HG03045 (cell line): ENCODE data around the gene ZNF280B.
"Not testable (repeated sequence)": the region's sequence is repeated elsewhere in the genome, so short reads cannot be mapped to it uniquely, and the experiment has no call there.

ENCODE experiments used
- ATAC-seq: cut with Tn5 transposase; IDR thresholded peaks from one replicate; pipeline ENCODE4 v1.9.1; 2021; ENCODE audit warnings: mild to moderate bottlenecking, moderate library complexity; ENCODE audit not compliant: unreplicated experiment

The ZNF280B gene

DNA sequence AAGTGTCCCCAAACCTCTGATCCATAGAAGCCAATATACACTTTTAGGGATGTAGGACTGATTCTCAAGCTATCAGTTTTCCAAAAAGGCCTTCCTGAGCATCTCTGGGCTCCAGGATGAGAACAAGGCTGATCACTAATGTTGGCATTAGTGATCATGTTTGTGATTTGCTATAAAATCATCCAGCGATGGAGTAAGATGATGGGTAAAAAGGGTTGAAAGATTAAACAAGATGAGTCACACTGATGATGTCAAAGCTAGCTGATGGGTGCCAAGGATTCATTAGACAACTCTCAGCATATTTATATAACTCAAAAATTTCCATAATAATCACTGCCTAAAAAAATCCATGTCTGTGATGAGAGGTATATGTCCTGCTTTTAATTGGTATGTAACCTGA lies 42.8 kb downstream of the ZNF280B start:
- ATAC-seq = no peak

DNA sequence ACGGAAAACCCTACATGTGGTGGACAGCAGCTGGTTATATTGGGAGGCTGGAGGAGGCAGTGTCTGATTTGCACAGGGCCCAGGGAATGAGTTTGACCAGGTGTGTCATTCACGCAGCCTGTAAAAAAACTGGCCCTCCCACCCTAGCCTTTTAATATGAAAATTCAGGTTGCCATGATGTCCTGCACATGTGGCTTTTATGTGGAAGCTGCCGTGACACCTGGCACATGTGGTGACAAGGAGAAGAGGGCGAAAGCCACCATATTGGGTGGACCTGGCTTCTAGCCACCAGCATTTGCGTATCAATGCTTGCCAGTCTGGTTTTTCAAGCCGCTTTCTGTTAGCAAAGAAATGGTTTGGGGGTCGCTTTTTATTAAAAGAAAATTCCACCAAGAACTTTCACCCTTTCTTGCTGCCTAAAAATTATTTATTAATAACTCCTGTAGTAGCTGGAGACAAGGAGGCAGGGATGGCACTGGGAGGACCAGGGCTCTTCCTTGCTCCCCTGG lies 43.4 kb downstream of the ZNF280B start:
- no peak for ATAC-seq

DNA sequence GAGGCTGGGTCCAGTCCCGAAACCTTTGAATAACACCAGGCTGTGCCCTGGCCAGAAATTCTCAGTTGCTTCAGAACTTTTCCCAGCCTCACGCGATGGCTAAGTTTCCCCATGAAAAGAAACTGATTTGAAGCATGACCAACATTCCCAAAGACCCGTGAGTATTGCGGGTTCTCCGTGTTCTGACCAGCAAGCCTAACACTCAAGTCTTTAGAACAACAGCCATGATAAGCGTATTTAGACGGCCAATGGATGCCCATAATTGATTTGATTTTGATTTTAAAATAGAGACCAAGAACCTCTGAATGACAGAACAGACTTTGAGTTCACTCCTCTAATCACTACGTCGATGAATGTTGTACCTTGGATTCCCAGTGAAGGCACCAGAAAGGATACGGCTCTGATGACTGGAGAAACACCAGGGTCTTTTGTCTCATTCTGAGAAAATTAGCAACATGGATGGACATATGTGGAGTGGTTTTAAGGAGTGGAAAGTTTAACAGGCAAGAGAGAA lies 43.9 kb downstream of the ZNF280B start:
- no peak for ATAC-seq

DNA sequence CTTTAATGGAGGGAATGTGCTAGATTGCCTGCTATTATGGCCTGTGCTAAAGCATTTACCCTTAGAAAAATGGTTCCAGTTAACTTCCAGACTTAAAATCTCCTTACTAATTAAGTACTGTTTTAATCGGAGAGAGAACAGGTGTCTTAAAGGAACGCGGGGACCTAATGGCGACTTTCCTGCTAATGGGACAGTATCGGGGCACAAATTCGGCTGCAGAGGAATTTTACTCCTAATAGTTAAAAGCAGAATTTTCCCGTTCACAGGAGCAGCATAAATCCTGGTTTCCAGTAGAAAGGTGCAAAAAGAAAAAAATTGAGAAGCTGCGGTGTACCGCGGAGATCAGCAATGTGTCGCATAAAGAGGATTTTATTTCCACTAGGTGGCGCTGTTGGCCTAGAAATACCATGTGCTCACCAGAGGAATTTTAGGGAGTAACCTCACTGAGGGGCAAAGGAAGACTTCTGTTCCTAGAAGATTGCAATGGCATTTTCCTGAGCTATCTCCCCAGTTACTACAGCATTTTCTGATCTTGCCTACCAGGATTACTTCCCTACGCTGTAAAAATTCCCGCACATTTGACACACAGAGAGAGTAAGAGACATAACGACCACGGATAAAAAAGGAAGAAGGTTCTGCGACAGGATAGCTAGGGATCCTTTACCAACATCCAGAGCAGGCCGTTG lies 44.5 kb downstream of the ZNF280B start:
- ATAC-seq = no peak

DNA sequence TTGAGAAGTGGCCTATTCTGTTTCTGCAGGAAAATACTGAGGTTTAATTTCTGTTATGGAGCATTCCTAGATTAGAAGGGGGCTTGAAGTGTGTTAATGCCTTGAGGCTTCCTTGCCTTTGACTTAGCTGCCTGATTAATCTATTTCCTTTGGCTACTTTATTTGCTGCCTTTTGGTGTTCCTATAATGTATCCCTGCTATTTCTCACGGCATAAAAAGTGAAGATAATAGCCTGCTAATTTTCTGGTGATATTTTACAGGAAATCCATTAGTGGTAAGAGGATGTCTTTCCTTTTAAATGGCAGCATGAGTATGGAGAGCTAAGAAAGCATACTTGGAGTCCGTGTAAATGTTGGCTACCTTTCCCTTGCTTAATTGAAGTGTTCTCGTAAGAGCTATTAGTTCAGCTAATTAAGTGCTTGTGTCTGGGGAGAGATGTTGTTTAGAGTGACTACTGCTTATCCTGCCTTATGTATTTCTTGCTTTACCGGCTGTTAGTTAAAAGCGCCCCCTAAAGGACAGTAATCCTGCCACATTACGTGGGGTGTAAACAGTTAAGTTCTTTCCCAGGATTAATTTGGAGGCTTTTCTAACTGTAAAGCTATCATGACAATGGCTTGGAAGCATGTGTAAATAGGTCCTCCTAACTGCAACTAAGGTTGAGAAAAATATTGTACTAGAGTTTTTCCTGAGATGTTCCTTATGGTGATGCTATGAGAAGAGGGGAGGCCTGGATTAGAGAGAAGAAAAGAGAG lies 45.6 kb downstream of the ZNF280B start:
- no peak for ATAC-seq

DNA sequence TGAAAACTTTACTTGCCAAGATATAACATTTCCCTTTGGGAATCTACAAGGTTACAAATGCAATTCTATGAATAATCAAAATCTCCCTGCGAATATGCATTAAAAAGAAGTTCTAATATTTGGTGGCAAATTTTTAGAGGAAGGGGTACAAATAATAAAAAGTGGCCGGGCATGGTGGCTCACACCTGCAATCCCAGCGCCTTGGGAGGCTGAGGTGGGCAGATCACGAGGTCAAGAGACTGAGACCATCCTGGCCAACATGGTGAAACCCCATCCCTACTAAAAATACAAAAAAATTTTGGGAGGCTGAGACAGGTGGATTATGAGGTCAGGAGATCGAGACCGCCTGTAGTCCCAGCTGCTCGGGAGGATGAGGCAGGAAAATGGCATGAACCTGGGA lies 47.0 kb downstream of the ZNF280B start:
- no peak for ATAC-seq

DNA sequence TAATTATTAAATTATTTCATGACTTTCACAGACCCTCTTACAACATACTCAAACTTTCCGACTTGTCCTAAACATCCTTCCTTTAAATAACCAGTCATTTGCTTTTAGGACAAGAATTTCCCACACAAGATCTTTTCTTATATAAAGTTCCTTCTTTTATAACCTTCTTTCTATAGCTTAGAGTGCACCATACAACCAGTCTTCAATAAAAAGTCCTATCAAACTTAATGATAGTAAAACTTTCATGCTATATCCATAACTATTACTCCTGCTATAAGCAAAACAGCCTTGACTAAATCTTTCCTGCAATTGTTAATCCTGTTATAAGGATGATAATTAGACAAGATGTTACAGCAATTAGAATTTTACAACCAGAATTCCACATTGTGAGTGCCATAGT lies 47.4 kb downstream of the ZNF280B start:
- ATAC-seq = no peak

DNA sequence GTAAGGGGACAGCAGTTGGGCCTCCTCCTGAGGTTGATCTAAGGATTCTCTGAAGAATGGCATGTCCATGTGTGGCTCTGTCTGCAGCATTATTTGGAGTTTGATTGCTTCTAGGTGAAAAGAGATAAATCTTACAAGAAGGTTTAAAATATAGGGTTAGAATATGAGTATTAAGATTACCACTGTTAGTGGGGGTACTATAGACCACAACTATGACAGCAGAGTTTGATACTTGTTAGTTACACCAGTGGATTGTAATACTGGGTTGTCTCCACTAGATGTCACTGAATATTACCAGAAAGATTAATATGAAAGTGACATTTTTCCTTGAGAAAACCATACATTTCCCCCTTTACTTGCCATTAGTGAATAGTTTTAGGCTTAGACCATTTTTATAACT lies 47.9 kb downstream of the ZNF280B start:
- ATAC-seq = no peak

DNA sequence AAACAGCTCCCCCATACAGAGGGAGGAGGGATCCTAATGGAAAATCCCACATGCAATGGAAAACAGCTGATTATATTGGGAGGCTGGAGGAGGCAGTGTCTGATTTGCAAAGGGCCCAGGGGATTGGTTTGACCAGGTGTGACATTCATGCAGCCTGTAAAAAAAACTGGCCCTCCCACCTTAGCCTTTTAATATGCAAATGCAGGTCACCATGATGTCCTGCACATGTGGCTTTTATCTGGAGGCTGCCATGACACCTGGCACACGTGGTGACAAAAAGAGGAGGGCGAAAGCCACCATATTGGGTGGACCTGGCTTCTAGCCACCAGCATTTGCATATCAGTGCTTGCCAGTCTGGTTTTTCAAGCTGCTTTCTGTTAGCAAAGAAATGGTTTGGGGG lies 48.5 kb downstream of the ZNF280B start:
- no peak for ATAC-seq

DNA sequence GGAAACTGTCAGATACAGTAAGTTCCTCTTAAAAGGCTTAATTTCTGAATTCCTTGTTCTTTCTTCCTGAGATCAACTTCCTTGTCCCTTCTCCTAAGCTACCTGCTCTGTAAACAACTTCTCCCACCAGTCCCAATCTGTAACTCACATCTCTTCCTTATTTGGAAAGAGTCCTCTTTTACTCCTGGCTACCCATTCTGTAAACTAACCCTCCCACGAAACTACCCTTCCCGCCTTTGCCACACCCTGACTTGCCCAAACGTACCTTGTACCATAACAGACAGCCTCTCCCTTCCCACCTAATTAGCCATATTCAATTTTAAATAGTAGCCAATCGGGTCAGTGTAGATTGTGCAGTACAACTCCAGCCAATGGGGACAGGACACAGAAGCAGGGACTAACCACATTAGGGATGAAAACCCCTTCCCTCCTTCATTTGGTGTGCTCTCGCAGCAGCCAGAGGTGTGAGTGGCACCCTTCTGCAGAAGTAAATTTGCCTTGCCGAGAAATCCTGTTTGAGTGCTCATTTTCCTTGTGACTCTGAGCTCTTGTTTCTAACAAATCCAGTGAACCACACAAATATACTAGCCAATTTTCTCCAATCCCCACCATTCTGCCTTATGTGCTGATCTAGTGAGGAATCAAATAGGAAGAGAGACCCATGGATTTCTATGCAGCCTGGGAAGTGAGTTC lies 49.5 kb downstream of the ZNF280B start:
- ATAC-seq = no peak

DNA sequence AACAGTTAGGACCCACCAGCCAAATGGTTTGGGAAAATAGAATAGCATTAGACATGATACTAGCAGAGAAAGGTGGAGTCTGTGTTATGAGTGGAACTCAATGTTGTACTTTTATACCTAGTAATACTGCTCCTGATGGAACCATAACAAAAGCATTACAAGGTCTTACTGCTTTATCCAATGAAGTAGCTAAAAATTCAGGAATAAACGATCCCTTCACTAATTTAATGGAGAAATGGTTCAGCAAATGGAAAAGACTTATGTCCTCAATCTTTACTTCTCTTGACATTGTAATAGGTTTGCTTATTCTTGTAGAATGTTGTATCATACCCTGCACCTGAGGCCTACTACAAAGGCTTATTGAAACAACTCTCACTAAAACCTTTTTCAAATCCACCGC lies 50.2 kb downstream of the ZNF280B start:
- ATAC-seq = no peak

DNA sequence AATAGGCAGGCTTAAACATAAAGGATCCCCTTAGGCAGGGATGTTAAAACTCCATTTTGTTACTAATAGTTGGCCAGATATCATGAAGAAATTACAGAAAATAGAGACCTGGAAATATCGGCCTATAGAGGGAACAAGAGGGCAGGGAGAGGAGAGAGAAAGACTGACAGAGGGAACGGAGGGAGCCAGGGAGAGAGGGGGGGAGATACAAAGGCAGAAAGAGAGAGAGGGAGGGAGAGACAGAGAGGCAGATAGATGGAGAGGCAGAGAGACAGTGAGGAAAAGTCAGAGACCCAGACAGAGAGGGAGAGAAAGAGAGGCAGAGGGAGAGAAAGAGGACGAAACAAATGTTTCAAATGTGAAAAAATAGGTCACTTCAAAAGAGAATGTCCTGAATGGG lies 53.5 kb downstream of the ZNF280B start:
- ATAC-seq = no peak

DNA sequence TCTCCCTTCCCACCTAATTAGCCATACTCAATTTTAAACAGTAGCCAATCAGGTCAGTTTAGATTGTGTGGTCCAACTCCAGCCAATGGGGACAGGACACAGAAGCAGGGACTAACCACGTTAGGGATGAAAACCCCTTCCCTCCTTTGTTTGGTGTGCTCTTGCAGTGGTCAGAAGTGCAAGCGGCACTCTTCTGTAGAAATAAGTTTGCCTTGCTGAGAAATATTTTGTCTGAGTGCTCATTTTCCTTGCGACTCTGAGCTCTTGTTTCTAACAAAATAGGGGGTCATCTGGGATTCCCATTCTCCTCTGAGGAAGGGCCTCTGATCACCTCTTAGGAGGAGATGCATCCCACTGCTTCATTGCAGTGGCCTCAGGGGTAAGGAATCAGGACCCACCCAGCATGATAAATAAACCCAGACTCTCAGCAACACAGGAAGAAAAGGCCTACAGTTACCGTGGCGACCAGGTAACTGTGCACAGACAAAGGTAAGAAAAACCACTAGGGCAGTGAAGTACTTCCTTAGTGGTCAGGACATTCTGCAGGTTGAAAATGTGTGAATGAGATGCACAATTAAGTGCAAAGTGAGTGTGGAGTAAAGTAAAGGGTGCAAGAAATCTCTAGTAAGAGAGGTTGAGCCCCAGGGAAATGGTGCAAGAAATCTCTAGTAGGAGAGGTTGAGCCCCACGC lies 55.4 kb downstream of the ZNF280B start:
- no peak for ATAC-seq

DNA sequence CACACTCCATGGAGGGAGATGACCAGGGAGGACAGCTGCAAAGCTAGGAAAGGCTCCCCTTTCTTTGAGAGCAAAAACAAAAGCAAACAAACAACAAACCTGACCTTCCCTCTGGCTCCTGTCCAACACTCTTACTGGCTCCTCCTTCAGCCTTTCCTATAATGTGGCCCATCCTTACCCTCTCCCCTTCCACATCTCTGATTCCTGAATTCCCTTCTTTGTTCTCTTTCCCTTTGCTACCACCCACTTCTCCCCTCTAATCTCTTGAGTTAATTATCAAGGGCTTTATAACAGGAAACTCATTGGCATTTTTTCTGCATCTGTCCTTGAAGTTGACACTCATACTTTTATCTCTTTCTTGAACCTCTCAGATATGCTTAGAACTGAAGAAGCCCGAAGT lies 56.3 kb downstream of the ZNF280B start:
- ATAC-seq = no peak

DNA sequence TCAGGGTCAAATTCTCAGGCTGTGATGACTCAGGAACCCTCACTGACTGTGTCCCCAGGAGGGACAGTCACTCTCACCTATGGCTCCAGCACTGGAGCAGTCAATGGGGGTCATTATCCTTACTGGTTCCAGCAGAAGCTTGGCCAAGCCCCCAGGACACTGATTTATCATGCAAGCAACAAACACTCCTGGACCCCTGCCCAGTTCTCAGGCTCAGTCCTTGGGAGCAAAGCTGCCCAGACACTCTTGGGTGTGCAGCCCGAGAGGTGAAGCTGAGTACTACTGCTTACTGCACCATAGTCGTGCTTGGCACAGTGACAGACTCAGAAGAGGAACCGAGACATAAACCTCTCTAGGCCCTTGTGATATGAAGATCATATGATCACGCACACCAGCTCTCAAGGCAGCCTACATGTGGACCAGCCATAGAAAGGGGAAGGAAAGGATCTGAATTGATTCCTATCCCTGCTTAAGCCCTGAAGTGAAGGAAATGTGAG lies 58.2 kb downstream of the ZNF280B start:
- ATAC-seq = peak; percentile 73

DNA sequence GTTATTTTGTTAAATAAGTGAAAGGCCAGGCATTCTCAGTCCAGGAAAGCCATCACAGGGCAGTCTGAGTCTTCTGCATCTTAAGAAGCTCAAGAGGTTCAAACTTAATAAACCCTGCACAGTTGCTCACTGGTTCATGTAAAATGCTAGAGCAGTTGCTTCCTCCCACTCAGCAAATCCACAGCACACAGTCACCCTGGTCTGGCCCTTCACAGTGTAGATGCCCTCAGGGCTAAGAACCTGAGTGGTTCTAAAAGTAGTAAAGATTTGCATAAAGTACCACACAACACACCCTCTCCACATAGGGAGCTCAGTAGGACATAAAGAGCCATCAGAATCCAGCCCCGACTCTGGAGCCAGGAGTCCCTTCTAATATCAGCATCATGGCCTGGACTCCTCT lies 58.7 kb downstream of the ZNF280B start:
- no peak for ATAC-seq

DNA sequence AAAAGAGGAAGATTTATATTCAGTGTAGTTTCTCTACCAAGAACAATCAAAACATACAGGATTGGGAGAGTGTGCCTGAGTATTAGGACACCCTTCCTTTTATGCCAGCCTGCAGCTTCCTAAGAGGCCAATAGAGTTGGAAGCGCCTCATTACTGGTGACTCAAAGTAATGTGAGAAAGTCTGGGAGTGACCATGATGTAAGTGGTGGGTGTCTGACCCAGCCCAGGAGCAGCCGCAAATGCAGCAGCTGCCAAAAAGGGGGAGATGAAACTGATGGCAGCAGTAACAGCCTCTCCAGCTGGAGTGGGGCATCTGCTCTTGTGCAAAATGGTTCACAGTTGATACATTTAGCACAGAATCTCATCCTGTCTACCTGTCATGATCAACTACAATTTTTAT lies 62.0 kb downstream of the ZNF280B start:
- ATAC-seq = no peak

DNA sequence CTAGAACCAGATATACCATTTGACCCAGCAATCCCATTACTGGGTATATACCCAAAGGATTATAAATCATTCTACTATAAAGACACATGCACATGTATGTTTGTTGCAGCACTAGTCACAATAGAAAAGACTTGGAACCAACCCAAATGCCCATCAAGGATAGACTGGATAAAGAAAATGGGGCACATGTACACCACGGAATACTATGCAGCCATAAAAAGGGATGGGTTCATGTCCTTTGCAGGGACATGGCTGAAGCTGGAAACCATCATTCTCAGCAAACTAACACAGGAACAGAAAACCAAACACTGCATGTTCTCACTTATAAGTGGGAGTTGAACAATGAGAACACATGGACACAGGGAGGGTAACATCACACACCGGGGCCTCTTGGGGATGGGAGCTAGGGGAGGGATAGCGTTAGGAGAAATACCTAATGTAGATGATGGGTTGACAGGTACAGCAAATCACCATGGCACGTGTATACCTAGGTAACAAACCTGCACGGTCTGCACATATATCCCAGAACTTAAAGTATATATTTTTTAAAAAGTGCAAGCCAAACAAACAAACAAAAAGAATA lies 64.4 kb downstream of the ZNF280B start:
- not testable (repeated sequence) for ATAC-seq

DNA sequence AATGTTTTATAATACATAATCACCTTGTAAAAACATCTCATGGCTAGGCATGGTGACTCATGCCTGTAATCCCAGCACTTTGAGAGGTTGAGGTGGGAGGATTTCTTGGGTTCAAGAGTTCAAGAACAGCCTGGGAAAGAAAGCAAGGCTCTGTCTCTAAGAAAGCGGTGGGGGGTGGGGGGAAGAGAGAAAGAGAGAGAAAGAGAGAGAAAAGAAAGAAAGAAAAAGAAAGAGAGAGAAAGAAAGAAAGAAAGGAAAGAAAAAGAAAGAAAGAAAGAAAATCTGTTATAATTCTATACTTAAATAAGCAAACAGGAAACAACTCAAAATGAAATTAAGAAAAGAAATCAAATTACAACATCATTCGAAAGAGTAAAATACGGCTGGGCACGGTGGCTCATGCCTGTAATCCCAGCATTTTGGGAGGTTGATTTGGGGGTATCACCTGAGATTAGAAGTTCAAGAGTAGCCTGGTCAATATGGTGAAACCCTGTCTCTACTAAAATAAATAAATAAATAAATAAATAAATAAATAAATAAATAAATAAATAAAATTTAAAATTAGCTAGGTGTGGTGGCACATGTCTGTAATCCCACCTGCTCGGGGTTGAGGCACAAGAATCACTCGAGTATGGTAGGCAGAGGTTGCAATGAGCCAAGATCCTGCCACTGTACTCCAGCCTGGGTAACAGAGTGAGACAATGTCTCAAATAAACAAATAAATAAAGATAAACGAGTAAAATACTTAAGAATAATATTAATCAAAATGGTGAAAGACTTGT lies 65.4 kb downstream of the ZNF280B start:
- no peak for ATAC-seq

DNA sequence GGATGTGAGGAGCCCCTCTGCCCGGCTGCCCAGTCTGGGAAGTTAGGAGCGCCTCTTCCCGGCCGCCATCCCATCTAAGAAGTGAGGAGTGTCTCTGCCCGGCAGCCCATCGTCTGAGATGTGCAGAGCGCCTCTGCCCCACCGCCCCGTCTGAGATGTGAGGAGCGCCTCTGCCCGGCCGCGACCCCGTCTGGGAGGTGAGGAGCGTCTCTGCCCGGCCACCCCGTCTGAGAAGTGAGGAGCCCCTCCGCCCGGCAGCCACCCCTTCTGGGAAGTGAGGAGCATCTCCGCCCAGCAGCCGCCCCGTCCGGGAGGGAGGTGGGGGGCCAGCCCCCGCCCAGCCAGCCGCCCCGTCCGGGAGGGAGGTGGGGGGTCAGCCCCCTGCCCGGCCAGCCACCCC lies 66.9 kb downstream of the ZNF280B start:
- ATAC-seq = not testable (repeated sequence)
